ENCODE data around the gene ARHGEF33. TPM values are rescaled to one million over a fixed set of nuclear protein-coding genes. Genes with fewer than 3 reads are reported as not detected.

The ARHGEF33 gene
- total RNA-seq, 2 donors from 2014 or later, result 0.96 to 2.2 TPM

DNA sequence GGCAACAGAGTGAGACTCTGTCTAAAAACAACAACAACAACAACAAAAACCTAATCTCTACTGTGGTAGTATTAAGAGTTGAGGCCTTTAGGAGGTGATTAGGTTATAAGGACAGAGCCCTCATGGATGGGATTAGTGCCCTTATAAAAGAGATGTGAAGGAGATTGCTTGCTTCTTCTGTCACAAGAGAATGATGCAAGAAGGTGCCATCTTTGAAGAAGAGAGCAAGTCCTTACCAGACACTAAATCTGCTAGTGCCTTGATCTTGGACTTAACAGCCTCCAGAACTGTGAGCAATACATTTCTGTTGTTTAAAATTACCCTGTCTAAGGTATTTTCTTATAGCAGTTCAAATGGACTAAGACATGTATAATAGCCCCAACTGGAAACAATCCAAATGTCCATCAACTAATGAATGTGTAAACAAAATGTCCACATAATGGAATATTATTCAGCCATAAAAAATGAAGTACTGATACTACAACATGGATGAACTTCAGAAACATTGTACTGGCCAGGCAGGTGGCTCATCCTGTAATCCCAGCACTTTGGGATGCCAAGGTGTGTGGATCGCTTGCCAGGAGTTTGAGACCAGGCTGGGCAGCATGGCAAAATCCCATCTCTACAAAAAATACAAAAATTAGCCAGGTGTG is 1.6 kb upstream of the ARHGEF33 start:
- H3K27ac ChIP-seq, result no peak overlapping the region
- H3K27me3 ChIP-seq (replicated peaks; ENCODE audit: insufficient read depth), result no peaks in the 10 kb centered on the region
- no peak overlapping the region for H3K4me3 ChIP-seq
- TF ChIP-seq POLR2A (IDR thresholded peaks at IDR 0.05) (no peak), POLR2AphosphoS5 (IDR thresholded peaks at IDR 0.05) (no peak)
- TF ChIP-seq, protein P1, sequence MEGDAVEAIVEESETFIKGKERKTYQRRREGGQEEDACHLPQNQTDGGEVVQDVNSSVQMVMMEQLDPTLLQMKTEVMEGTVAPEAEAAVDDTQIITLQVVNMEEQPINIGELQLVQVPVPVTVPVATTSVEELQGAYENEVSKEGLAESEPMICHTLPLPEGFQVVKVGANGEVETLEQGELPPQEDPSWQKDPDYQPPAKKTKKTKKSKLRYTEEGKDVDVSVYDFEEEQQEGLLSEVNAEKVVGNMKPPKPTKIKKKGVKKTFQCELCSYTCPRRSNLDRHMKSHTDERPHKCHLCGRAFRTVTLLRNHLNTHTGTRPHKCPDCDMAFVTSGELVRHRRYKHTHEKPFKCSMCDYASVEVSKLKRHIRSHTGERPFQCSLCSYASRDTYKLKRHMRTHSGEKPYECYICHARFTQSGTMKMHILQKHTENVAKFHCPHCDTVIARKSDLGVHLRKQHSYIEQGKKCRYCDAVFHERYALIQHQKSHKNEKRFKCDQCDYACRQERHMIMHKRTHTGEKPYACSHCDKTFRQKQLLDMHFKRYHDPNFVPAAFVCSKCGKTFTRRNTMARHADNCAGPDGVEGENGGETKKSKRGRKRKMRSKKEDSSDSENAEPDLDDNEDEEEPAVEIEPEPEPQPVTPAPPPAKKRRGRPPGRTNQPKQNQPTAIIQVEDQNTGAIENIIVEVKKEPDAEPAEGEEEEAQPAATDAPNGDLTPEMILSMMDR (IDR thresholded peaks at IDR 0.05), result no peak
- no peak for DNase-seq (ENCODE audit: low spot score)
- H3K36me3 ChIP-seq, result no peaks in the 10 kb centered on the region
- intact Hi-C loops (cut with DNase I), result no loop called here
- H3K9me3 ChIP-seq, result no peaks in the 10 kb centered on the region
- H3K4me1 ChIP-seq (replicated peaks), result no peaks in the 10 kb centered on the region
- 97% methylated on average over 1 of the region's 1 CpG for WGBS

DNA sequence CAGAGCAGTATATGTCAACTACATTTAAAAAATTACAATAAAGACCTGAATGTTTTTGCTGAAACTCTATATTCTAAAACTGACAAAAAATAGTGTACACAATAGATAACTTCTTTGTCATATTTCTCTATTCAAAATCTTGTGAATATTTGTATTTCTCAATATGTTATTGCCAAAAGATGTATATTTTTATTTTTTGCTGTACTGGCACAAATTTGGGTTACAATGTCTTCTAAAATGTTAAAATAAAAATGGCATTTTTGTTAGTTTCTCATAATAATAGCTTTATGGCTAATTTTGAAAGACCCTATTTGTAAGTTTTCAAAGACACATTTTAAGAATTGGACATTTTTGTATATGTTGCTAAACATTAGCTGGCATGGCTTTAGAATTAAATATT is 630 bp upstream of the ARHGEF33 start:
- TF ChIP-seq POLR2A (IDR thresholded peaks at IDR 0.05) (no peak), POLR2AphosphoS5 (IDR thresholded peaks at IDR 0.05) (no peak)
- TF ChIP-seq, protein P1 (IDR thresholded peaks at IDR 0.05), result no peak
- Histone ChIP-seq H3K36me3 (no peaks in the 10 kb centered on the region), H3K4me1 (replicated peaks) (no peaks in the 10 kb centered on the region), H3K9me3 (no peaks in the 10 kb centered on the region), H3K27me3 (replicated peaks; ENCODE audit: insufficient read depth) (no peaks in the 10 kb centered on the region), H3K4me3 (no peak overlapping the region), H3K27ac (no peak overlapping the region)
- intact Hi-C loops (cut with DNase I), result no loop called here
- DNase-seq (ENCODE audit: low spot score), result no peak

DNA sequence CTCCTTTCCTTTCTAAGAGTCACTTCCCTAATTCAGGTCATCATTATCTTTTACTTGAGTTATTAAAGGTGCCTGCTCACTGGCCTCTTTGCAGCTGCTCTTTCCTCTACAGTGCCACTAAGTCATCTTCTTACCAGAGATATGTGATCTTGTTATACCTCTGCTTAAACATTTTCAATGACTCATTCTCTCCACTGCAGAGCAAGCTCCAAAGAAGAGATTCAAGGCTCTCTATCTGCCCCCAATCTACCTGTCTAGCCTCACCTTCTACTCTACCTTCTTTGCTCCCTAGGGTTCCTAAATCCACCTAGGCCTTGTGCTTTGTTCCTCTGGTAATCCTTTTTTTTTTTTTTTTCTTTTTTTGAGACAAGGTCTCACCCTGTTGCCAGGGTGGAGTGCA is 3.1 kb downstream of the ARHGEF33 start:
- intact Hi-C loops (cut with DNase I), result no loop called here
- TF ChIP-seq POLR2AphosphoS5 (IDR thresholded peaks at IDR 0.05) (no peak), POLR2A (IDR thresholded peaks at IDR 0.05) (no peak)
- TF ChIP-seq, protein P1 (IDR thresholded peaks at IDR 0.05), result no peak
- H3K27ac ChIP-seq, result no peak overlapping the region
- no peaks in the 10 kb centered on the region for H3K4me1 ChIP-seq (replicated peaks)
- DNase-seq (ENCODE audit: low spot score), result no peak
- H3K4me3 ChIP-seq, result no peak overlapping the region
- H3K27me3 ChIP-seq (replicated peaks; ENCODE audit: insufficient read depth), result no peaks in the 10 kb centered on the region
- H3K36me3 ChIP-seq, result no peaks in the 10 kb centered on the region
- H3K9me3 ChIP-seq, result no peaks in the 10 kb centered on the region

DNA sequence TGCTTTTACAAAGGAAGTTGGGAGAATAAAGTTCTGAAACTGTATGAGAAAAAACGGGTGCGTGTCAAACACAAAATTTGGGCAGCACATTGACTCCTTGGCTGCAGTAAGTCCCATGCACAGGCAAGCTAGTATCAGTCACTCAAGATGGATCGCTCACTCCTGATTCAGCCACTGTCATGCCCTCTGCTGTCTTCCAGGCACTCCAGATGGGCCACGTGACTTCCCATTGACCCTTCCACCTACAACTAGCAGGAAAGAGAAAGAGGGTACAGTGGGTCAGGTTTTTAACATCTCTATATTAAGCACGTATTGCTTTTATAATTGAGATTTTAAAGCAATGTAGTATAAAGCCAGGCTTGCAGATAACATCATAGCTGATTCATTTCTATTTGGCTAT is 8.6 kb downstream of the ARHGEF33 start:
- 63% methylated on average over 5 of the region's 5 CpGs for WGBS
- TF ChIP-seq POLR2AphosphoS5 (IDR thresholded peaks at IDR 0.05), result no peak
- TF ChIP-seq POLR2A (IDR thresholded peaks at IDR 0.05), result no peak
- TF ChIP-seq, protein P1 (IDR thresholded peaks at IDR 0.05), result no peak
- Histone ChIP-seq H3K27ac (no peak overlapping the region), H3K27me3 (replicated peaks; ENCODE audit: insufficient read depth) (no peaks in the 10 kb centered on the region), H3K4me3 (no peak overlapping the region), H3K9me3 (no peaks in the 10 kb centered on the region), H3K36me3 (no peaks in the 10 kb centered on the region), H3K4me1 (replicated peaks) (no peaks in the 10 kb centered on the region)
- no peak for DNase-seq (ENCODE audit: low spot score)
- intact Hi-C loops (cut with DNase I), result no loop called here

DNA sequence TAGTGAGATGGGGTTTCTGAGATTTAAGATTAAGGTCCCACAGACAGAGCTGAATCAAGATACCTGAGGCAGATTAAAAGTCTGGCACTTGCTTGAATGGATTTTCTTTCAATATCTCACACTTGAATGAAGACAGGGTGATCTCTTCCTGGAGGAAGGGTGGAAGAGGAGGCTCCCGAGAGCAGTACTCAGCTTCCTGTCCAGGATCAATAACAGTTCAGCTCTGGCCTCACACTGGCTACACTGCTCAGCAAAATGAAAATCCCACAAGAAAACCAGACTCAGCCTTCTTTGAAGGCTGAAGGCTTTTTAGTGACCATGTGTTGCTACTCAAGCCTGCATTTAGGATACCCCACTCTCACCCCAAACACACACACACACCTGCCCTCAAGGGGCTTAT is 11.1 kb downstream of the ARHGEF33 start:
- Histone ChIP-seq H3K9me3 (no peaks in the 10 kb centered on the region), H3K36me3 (no peaks in the 10 kb centered on the region), H3K4me1 (replicated peaks) (no peaks in the 10 kb centered on the region), H3K27me3 (replicated peaks; ENCODE audit: insufficient read depth) (no peaks in the 10 kb centered on the region), H3K4me3 (no peak overlapping the region), H3K27ac (no peak overlapping the region)
- WGBS, result 76% methylated on average over 1 of the region's 1 CpG
- no peak for DNase-seq (ENCODE audit: low spot score)
- TF ChIP-seq POLR2A (IDR thresholded peaks at IDR 0.05), result no peak
- TF ChIP-seq, protein P1 (IDR thresholded peaks at IDR 0.05), result no peak
- intact Hi-C loops (cut with DNase I), result no loop called here

Measured in prostate gland (tissue), 2 donors.